Activated CD4-positive, CD25-positive, alpha-beta regulatory T cell treated with anti-CD3 and anti-CD28 coated beads, Interleukin-2, amount 50 U/mL, for 16 hours (primary cell): Measurements from ENCODE around the gene SLC7A11.

Experiments used
- DNase-seq: peaks from one replicate; pipeline ENCODE4 v3.0.0-alpha.2; 2020; ENCODE audit warnings: low read depth, low spot score

Gene SLC7A11

GRCh38 chr4:138162259-138162658 is 79.9 kb downstream of the SLC7A11 start:
- no peak for DNase-seq

GRCh38 chr4:138161351-138161750 is 80.8 kb downstream of the SLC7A11 start:
- DNase-seq = no peak

GRCh38 chr4:138158746-138159297 is 83.3 kb downstream of the SLC7A11 start:
- DNase-seq = no peak

- no peak for DNase-seq
Observed at GRCh38 chr4:138140879-138141278, 101.3 kb downstream of the SLC7A11 start.

- DNase-seq = no peak
Observed at GRCh38 chr4:138138774-138139173, 103.4 kb downstream of the SLC7A11 start.

- DNase-seq = no peak
Observed at GRCh38 chr4:138135610-138136009, 106.5 kb downstream of the SLC7A11 start.

GRCh38 chr4:138118270-138118669 is 123.9 kb downstream of the SLC7A11 start:
- DNase-seq = no peak

- no peak for DNase-seq
Observed at GRCh38 chr4:138115053-138115452, 127.1 kb downstream of the SLC7A11 start.

GRCh38 chr4:138114434-138114833 is 127.7 kb downstream of the SLC7A11 start:
- no peak for DNase-seq
